ENCODE measurements around the gene DTNA.
"Not testable (repeated sequence)": the region's sequence is repeated elsewhere in the genome, so short reads cannot be mapped to it uniquely, and the experiment has no call there.

DTNA gene

GRCh38 chr18:34921226-34921625 is 211.1 kb downstream of the DTNA start:
- no peaks in the 10 kb centered on the region for H3K36me3 Mint-ChIP-seq
- no peaks in the 10 kb centered on the region for H3K9me3 Mint-ChIP-seq (ENCODE audit: low read depth)
- H3K27ac Mint-ChIP-seq, result no peak overlapping the region
- H3K27me3 Mint-ChIP-seq, result no peaks in the 10 kb centered on the region
- H3K4me3 Mint-ChIP-seq, result no peak overlapping the region
- H3K4me1 Mint-ChIP-seq (ENCODE audit: low read depth), result no peaks in the 10 kb centered on the region

- no peaks in the 10 kb centered on the region for H3K4me1 Mint-ChIP-seq (ENCODE audit: low read depth)
- no peaks in the 10 kb centered on the region for H3K27me3 Mint-ChIP-seq
- no peaks in the 10 kb centered on the region for H3K36me3 Mint-ChIP-seq
- H3K27ac Mint-ChIP-seq, result no peak overlapping the region
- H3K4me3 Mint-ChIP-seq, result no peak overlapping the region
- H3K9me3 Mint-ChIP-seq (ENCODE audit: low read depth), result no peaks in the 10 kb centered on the region
Measured at GRCh38 chr18:34921811-34922385, 211.8 kb downstream of the DTNA start.

GRCh38 chr18:34922594-34922993 is 212.5 kb downstream of the DTNA start:
- H3K4me1 Mint-ChIP-seq (ENCODE audit: low read depth); H3K36me3 Mint-ChIP-seq; H3K27me3 Mint-ChIP-seq; H3K4me3 Mint-ChIP-seq; H3K27ac Mint-ChIP-seq; H3K9me3 Mint-ChIP-seq (ENCODE audit: low read depth): not testable (repeated sequence)

GRCh38 chr18:34923911-34924310 is 213.8 kb downstream of the DTNA start:
- Mint-ChIP-seq H3K36me3 (no peaks in the 10 kb centered on the region), H3K4me3 (no peak overlapping the region), H3K4me1 (ENCODE audit: low read depth) (no peaks in the 10 kb centered on the region), H3K9me3 (ENCODE audit: low read depth) (no peaks in the 10 kb centered on the region), H3K27ac (no peak overlapping the region), H3K27me3 (no peaks in the 10 kb centered on the region)

GRCh38 chr18:34926683-34927082 is 216.6 kb downstream of the DTNA start:
- Mint-ChIP-seq H3K36me3 (no peaks in the 10 kb centered on the region), H3K4me1 (ENCODE audit: low read depth) (no peaks in the 10 kb centered on the region), H3K27me3 (no peaks in the 10 kb centered on the region), H3K9me3 (ENCODE audit: low read depth) (no peaks in the 10 kb centered on the region), H3K4me3 (no peak overlapping the region), H3K27ac (no peak overlapping the region)

- Mint-ChIP-seq H3K4me3 (no peak overlapping the region), H3K27ac (no peak overlapping the region), H3K9me3 (ENCODE audit: low read depth) (no peaks in the 10 kb centered on the region), H3K36me3 (no peaks in the 10 kb centered on the region), H3K27me3 (no peaks in the 10 kb centered on the region), H3K4me1 (ENCODE audit: low read depth) (no peaks in the 10 kb centered on the region)
Measured at GRCh38 chr18:34928088-34928753, 218.1 kb downstream of the DTNA start.

- H3K27ac Mint-ChIP-seq, result no peak overlapping the region
- H3K9me3 Mint-ChIP-seq (ENCODE audit: low read depth), result no peaks in the 10 kb centered on the region
- H3K27me3 Mint-ChIP-seq, result no peaks in the 10 kb centered on the region
- no peaks in the 10 kb centered on the region for H3K36me3 Mint-ChIP-seq
- H3K4me3 Mint-ChIP-seq, result no peak overlapping the region
- no peaks in the 10 kb centered on the region for H3K4me1 Mint-ChIP-seq (ENCODE audit: low read depth)
Measured at GRCh38 chr18:34928754-34929335, 218.7 kb downstream of the DTNA start.

- no peaks in the 10 kb centered on the region for H3K9me3 Mint-ChIP-seq (ENCODE audit: low read depth)
- no peaks in the 10 kb centered on the region for H3K27me3 Mint-ChIP-seq
- H3K4me3 Mint-ChIP-seq, result no peak overlapping the region
- no peak overlapping the region for H3K27ac Mint-ChIP-seq
- no peaks in the 10 kb centered on the region for H3K36me3 Mint-ChIP-seq
- no peaks in the 10 kb centered on the region for H3K4me1 Mint-ChIP-seq (ENCODE audit: low read depth)
Measured at GRCh38 chr18:34929336-34929780, 219.3 kb downstream of the DTNA start.

GRCh38 chr18:34932363-34932762 is 222.3 kb downstream of the DTNA start:
- Mint-ChIP-seq H3K27ac (no peak overlapping the region), H3K4me1 (ENCODE audit: low read depth) (no peaks in the 10 kb centered on the region), H3K27me3 (no peaks in the 10 kb centered on the region), H3K36me3 (no peaks in the 10 kb centered on the region), H3K9me3 (ENCODE audit: low read depth) (no peaks in the 10 kb centered on the region), H3K4me3 (no peak overlapping the region)

GRCh38 chr18:34932792-34933466 is 222.8 kb downstream of the DTNA start:
- H3K4me1 Mint-ChIP-seq (ENCODE audit: low read depth), result no peaks in the 10 kb centered on the region
- peaks cover 3% of the 10 kb centered on the region for H3K27me3 Mint-ChIP-seq
- no peaks in the 10 kb centered on the region for H3K36me3 Mint-ChIP-seq
- H3K9me3 Mint-ChIP-seq (ENCODE audit: low read depth), result no peaks in the 10 kb centered on the region
- H3K4me3 Mint-ChIP-seq, result no peak overlapping the region
- H3K27ac Mint-ChIP-seq, result no peak overlapping the region

- Mint-ChIP-seq H3K27me3 (peaks cover 4% of the 10 kb centered on the region), H3K4me1 (ENCODE audit: low read depth) (no peaks in the 10 kb centered on the region), H3K36me3 (no peaks in the 10 kb centered on the region), H3K9me3 (ENCODE audit: low read depth) (no peaks in the 10 kb centered on the region), H3K27ac (no peak overlapping the region), H3K4me3 (no peak overlapping the region)
Measured at GRCh38 chr18:34933909-34934661, 224.0 kb downstream of the DTNA start.

- Mint-ChIP-seq H3K27ac (no peak overlapping the region), H3K36me3 (no peaks in the 10 kb centered on the region), H3K4me3 (no peak overlapping the region), H3K27me3 (peaks cover 4% of the 10 kb centered on the region), H3K9me3 (ENCODE audit: low read depth) (no peaks in the 10 kb centered on the region), H3K4me1 (ENCODE audit: low read depth) (no peaks in the 10 kb centered on the region)
Measured at GRCh38 chr18:34936772-34937171, 226.7 kb downstream of the DTNA start.

- Mint-ChIP-seq H3K27me3 (peaks cover 5% of the 10 kb centered on the region), H3K9me3 (ENCODE audit: low read depth) (no peaks in the 10 kb centered on the region), H3K36me3 (no peaks in the 10 kb centered on the region), H3K4me1 (ENCODE audit: low read depth) (no peaks in the 10 kb centered on the region), H3K4me3 (no peak overlapping the region), H3K27ac (no peak overlapping the region)
Measured at GRCh38 chr18:34938090-34938489, 228.0 kb downstream of the DTNA start.

Data from activated naive CD8-positive, alpha-beta T cell (primary cell).